Right lobe of liver (tissue), 4 donors: ENCODE measurements around the gene SRSF9.

Experiments used
- POLR2A ChIP-seq: fragments of 450-650 bp; IDR thresholded peaks from one replicate; pipeline ENCODE4 v1.6.1; 2017; ENCODE audit warnings: antibody characterized with exemption, mild to moderate bottlenecking
- TF ChIP-seq, protein P1 (sequence below), 4 donors: fragments of 200-600 bp in 3 of 4; fragments of 450-650 bp in 1 of 4; IDR thresholded peaks; one replicate each; pipeline versions ENCODE4 v1.5.1 to v1.8.0; 2016 to 2022; ENCODE audit warnings: antibody characterized with exemption in 4 of 4, mild to moderate bottlenecking in 2 of 4
- donor health status: DM: no; HTN: no; CAD: no.
- donor health status: DM: no; HTN: no; CAD: no.
- donor health status: DM: no; HTN: yes; CAD: no.

- TF ChIP-seq, protein P1, sequence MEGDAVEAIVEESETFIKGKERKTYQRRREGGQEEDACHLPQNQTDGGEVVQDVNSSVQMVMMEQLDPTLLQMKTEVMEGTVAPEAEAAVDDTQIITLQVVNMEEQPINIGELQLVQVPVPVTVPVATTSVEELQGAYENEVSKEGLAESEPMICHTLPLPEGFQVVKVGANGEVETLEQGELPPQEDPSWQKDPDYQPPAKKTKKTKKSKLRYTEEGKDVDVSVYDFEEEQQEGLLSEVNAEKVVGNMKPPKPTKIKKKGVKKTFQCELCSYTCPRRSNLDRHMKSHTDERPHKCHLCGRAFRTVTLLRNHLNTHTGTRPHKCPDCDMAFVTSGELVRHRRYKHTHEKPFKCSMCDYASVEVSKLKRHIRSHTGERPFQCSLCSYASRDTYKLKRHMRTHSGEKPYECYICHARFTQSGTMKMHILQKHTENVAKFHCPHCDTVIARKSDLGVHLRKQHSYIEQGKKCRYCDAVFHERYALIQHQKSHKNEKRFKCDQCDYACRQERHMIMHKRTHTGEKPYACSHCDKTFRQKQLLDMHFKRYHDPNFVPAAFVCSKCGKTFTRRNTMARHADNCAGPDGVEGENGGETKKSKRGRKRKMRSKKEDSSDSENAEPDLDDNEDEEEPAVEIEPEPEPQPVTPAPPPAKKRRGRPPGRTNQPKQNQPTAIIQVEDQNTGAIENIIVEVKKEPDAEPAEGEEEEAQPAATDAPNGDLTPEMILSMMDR (IDR thresholded peaks at IDR 0.05), result no peak
- TF ChIP-seq POLR2A, result no peak
These were observed 21.4 kb upstream of the SRSF9 start for GRCh38 chr12:120490833-120491512.
